HG02763 (cell line): ENCODE data around the gene EHD4.

Experiments used
- ATAC-seq: cut with Tn5 transposase; IDR thresholded peaks from one replicate; pipeline ENCODE4 v1.9.1; 2021; ENCODE audit warnings: mild to moderate bottlenecking, moderate library complexity; ENCODE audit not compliant: unreplicated experiment

Gene EHD4

DNA sequence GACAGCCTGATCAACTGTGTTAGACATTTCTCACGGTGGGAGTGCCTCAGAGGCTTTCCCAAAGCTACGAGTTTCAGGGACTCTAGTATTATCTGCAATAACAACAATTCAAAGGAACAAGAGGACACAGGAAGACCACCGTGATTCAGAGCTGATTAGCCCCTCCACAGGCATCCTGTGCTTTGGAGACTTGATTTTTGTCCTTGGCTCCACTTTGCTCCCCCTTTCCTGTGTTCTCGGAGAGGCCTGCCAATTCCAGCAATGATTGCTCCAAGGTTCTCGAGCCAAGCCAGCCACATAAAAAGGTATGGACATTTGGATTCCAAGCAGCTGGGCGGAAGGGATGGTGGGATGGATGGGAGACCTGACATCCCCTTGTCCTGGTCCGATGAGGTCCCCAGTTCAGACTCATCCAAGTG, 14.3 kb downstream of the EHD4 start:
- ATAC-seq, result no peak

GRCh38 chr15:41957021-41957897, 15.1 kb downstream of the EHD4 start:
- ATAC-seq, result no peak

GRCh38 chr15:41955807-41956525, 16.4 kb downstream of the EHD4 start:
- no peak for ATAC-seq

- ATAC-seq, result no peak
Observed at GRCh38 chr15:41955100-41955499, 17.3 kb downstream of the EHD4 start.

DNA sequence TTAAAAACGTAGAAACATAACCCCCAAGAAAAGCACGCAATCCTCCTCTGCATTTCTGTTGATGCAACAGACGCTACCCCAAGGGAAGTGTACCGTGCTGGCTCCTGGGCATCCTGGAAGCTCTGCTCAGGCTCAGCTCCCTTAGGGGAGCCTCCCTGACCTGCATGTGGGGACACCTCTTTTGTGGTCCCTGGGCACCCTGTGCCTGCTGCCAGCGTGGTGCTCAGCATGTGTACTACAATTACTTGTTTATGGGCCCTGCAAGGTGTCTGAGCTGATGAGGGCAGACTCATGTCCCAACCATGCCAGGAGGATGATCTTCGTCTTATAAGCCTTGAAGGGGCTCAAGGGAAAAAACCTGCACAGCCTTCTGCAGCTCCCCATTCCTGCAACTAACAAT, 18.3 kb downstream of the EHD4 start:
- no peak for ATAC-seq

DNA sequence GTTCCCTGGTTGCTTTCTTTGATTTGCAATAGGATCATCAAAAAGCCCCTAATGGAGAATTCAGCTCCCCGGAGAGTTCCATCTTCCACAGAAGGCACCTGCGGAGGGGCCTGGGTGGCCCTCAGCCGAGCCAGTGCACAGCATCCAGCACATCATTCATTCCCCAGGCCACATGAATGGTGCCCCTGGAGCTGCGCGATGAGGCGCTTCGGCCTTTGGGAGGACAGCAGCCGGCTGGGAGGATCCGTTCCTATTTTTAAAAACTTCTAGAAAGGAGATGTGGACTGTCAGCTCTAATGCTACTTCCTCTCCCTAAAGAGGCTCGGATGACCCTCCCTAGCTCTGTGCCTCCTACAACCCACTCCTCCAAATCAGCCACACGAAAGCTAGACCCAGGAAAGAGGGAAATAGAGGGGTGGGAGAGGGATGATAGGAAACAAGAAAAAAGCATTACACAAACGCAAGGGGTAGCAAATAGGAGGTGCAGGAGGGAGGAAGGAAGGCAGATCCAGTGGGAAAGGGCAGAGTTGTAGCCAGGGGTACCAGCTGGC, 20.3 kb downstream of the EHD4 start:
- no peak for ATAC-seq

DNA sequence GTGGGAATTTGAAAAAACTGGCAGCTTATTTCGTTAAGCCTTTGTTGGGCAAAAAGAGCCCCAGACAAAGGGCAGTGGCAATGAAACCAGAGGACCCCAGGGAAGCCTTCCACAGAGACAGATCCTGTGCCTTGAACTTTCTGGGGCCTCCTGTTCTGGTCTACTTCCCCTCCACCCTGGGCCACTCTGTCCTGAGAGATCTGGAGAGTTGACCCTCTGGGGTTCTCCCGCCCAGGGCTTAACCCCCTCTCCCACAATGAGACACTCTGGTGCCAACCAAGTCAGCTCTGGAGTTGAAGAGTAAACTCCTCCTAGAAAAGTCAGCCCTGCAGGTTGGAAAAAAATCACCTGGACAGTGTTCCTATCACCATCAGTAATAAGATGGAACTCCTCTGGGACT, 20.8 kb downstream of the EHD4 start:
- no peak for ATAC-seq

GRCh38 chr15:41950489-41950888, 21.9 kb downstream of the EHD4 start:
- no peak for ATAC-seq

GRCh38 chr15:41950127-41950483, 22.3 kb downstream of the EHD4 start:
- ATAC-seq, result no peak

- no peak for ATAC-seq
Observed at GRCh38 chr15:41949401-41950126, 22.8 kb downstream of the EHD4 start.

- ATAC-seq, result no peak
Observed at GRCh38 chr15:41948490-41948889, 23.9 kb downstream of the EHD4 start.

DNA sequence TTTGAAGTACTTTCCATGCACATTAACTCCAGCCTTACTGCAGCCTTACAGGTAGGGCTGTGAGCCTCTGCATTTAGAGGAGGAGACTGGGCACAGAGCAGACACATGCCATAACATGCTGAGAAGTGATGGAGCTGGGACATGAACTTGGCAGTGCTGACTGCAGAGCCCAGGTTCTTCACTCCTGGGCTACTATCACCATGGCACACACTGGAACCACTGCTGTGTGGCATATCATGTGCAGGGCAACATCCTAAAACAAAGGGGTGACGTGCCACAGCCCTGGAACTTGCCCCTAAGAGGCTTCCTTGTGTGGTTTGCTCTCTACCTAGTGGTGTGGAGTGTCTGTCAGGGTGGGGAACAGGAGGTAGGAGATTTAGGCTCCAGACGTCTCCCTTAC, 25.4 kb downstream of the EHD4 start:
- no peak for ATAC-seq

DNA sequence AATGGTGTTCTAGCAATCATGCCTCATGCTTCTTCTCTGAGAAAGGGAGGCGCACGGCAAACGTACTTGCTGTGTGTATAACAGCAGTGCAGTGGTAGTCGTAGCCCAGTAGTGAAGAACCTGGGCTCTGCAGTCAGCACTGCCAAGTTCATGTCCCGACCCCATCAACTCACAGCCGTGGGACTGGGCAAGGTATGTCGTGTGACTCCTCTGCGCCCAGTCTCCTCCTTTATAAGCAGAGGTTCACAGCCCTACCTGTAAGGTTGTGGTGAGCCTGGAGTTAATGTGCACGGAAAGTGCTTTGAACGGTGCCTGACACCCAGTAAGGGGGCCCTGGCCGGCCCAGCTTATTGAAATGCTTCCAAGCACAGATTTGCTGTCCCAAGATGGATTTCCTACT, 26.6 kb downstream of the EHD4 start:
- no peak for ATAC-seq

GRCh38 chr15:41945221-41945620, 27.1 kb downstream of the EHD4 start:
- no peak for ATAC-seq

- no peak for ATAC-seq
Observed at GRCh38 chr15:41944313-41944940, 27.9 kb downstream of the EHD4 start.

GRCh38 chr15:41943543-41944312, 28.6 kb downstream of the EHD4 start:
- no peak for ATAC-seq

DNA sequence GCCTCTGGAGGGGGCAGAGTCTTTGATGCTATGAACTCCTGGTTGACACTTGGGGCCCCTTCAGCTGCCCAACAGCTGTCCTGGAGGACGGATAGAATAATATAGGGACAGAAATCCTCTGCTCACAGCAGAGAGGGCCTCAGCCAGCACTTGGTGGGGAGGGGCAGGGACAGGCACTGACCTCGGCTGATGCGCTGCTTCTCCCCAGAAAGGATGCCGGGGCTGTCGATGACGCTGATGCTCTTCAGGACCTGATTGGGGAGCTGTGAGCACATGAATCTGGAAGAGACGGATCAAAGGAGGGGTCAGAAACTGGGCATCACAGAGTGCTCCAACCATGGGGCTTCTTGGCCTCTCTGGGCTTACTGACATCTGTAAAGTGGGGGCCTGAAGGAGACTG, 29.5 kb downstream of the EHD4 start:
- no peak for ATAC-seq

DNA sequence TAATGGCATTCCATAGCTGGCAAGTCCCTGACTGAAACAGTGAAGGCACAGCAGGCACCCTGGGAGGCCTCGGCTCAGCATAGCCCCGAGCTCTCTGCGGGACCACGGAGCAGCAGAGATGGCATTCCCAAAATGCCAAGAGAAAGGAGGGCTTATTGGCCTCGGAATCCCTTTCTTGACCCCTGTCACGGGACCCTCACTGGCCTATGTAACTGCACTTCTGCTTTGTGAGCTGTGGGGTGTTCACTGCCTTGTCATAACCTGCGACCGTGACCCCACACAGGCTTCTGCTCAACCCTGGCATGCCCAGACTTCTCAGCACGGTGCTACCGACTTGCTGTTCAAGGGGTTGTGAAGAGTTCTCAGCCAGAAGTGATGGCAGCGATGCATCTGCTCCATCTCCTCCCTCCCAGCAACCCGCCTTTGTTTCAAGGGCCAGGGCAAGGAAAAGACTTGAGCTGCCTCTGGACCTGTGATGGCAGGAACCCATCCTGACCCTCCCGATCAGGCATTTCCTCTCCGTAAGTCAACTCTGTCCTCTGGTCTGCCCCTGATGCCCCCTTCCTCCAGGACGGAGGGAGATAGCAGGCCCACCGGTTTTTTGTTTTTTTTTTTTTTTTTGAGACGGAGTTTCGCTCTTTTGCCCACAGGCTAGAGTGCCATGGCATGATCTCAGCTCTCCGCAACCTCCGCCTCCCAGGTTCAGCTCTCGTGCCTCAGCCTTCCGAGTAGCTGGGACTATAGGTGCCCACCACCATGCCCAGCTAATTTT, 30.5 kb downstream of the EHD4 start:
- no peak for ATAC-seq

DNA sequence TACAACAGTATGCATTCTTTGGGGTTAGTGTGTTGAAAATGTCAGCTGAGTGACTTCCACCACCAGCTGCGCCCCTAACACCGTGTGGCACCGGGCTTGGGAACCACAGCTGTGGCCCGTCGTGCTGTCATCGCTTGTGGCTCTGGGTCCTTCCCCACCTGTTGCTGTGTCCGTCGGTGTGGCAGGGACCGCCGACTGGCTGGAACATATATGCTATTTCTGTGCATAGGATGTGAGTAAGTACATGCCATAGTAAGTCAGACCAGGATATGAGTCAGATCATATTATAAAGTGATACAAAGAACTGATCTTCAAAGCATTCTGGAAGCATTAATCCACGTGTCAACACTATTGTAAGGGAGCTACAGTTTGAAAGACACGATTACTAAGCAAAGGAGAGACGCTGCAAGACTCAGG, 31.9 kb downstream of the EHD4 start:
- no peak for ATAC-seq
